Right lobe of liver (tissue), 4 donors: ENCODE results near the gene WWC1.

Experiments used
- CTCF ChIP-seq, 4 donors: fragments of 200-600 bp in 3 of 4; fragments of 450-650 bp in 1 of 4; IDR thresholded peaks; one replicate each; pipeline versions ENCODE4 v1.5.1 to v1.8.0; 2016 to 2022; ENCODE audit warnings: antibody characterized with exemption in 4 of 4, mild to moderate bottlenecking in 2 of 4
- POLR2A ChIP-seq: fragments of 450-650 bp; IDR thresholded peaks from one replicate; pipeline ENCODE4 v1.6.1; 2017; ENCODE audit warnings: antibody characterized with exemption, mild to moderate bottlenecking
- donor health status: DM: no; HTN: no; CAD: no.
- donor health status: DM: no; HTN: no; CAD: no.
- donor health status: DM: no; HTN: yes; CAD: no.

GRCh38 chr5:168400429-168401220 is 109.2 kb downstream of the WWC1 start:
- TF ChIP-seq POLR2A (no peak), CTCF (IDR thresholded peaks at IDR 0.05) (no peak)
